Posterior vena cava (tissue), 2 donors: Measurements from ENCODE around the gene ANO8. TPM values are rescaled to one million over a fixed set of nuclear protein-coding genes. Genes with fewer than 3 reads are reported as not detected.
"Not testable (repeated sequence)": the region's sequence is repeated elsewhere in the genome, so short reads cannot be mapped to it uniquely, and the experiment has no call there.

Experiments
- DNase-seq: peaks from one replicate; pipeline ENCODE4 v3.0.0-alpha.2; 2020; ENCODE audit warnings: low spot score
- intact Hi-C, 2 donors: fragments of 100-400 bp; cut with DNase I; formaldehyde crosslinking; loops; one replicate each; pipeline versions ENCODE4 v1.14.1 to v1.14.2; 2022 to 2023
- long read RNA-seq, 2 donors: library from polyadenylated mRNA; unstranded; transcript quantifications; one replicate each; pipeline ENCODE4 v2.0.0, GENCODE V29; 2020 to 2021
- total RNA-seq, 2 donors: library from RNA; stranded (reverse); fragmentation: NEBNext Ultra II Directional; extraction: Animal tissue kit (Norgen Biotek cat#: 25700); gene quantifications; one replicate each; pipeline ENCODE4 v1.2.1, GENCODE V29; 2021
- donor health status: DM: yes; HTN: yes; CAD: no.
- donor health status: DM: yes; HTN: yes; CAD: no.

The ANO8 gene
- 10 to 100 TPM in 1 of 2 donors, 1 to 10 TPM in 1; 9.8 to 10.0 TPM for total RNA-seq
- long read RNA-seq, donor 1, partial matches to known transcripts, result 1 of 1 reads
- long read RNA-seq, donor 1, other reads (novel, unspliced or antisense), result 0 of 1 reads
- long read RNA-seq, donor 2, result 0 reads

DNA sequence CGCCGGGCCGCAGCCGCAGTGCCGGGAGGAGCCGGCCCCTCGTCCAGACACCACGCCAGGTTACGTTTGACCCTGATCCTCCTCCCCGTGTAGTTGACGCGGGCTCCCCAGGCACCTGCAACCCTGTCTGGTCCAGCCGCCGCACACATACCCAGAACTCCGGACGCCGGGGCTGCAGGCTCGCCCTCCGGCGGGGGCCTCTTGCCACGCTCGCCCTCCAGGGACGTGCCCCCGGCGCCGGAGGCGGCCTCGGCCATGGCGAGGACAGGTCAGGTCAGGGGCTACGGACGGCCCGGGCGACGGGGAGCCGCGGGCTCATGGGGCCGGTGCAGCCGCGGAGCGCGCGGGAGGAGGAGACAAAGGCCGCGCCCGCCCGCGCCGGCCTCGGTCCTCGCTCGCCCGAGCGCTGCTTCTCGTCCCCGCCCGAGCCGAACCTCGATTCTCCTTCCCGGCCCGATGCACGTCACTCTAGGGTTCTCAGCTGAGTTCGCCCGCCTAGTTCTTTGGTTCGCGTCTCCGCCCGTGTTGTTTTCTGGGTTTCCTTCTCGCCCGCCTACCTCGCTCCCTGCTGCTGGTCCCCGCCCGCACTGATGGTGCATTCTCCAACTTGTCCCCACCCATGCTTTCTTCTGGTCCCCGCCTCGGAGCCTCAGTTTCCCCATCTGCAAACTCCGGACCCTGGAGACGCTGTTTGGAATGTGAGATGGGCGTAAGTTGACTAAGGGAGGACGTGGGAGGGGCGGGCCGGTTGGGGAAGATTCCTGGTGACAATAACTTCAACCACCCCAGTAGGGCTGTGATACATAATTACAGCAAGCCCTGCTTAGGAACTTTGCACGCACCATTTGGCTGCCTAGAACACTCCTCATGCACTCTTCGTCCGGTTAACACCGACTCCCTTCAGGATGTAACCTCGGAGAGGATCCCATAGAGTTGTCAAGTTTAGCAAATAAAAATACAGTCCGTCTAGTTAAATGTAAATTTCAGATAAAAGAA is at the start of gene ANO8:
Gene ANO8 (minus strand): TSS at position 442 of the 996 bp plus-strand sequence. CDS start 185 bp downstream, at position 257.
- intact Hi-C loops, result loop anchor here in 1 of 2 donors (10.0 kb wide), 1 partner anchor 790 kb away; no protein-coding TSS in a partner anchor
- DNase-seq, result peak; percentile 98

- intact Hi-C loops, result no loop called here
- DNase-seq, result no peak
Measured at GRCh38 chr19:17380426-17381138, 45.9 kb upstream of the ANO8 start.

DNA sequence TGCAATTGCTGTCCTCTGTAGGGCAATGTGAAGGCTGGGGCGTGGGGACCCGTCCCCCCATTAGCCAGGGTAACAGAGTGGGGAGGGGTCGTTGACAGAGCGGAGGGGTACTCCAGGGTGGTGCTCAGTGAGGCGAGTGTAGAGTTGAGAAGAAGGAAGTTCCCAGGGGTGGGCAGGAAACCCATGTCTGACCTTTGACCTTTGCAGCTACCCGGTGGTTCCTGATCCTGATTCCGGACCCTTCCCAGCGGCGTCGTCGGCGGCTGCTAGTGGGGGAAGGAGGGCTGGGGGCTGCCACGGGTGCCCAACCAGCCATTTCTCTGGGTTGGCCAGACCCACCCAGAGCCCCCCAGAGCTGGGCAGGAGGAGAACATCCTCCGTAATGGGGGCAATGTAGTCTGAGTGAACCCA is 44.6 kb upstream of the ANO8 start:
- intact Hi-C loops, result no loop called here
- DNase-seq, result no peak

DNA sequence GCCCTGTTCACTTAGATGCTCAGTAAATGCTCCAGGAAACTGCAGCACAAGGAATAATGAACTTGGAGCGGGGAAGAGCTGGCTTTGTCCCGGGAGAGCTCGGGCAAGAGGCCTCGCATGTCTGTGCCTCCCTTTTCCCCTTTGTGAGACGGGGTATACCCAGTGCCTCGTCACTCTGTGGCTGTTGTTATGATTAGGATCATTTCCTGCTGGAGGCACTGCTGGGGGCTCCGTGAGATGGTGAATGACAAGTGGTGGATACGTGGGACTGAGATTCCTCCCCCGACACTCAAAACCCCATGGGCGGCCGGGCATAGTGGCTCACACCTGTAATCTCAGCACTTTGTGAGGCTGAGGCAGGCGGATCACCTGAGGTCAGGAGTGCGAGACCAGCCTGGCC is 43.6 kb upstream of the ANO8 start:
- no peak for DNase-seq
- intact Hi-C loops, result no loop called here

DNA sequence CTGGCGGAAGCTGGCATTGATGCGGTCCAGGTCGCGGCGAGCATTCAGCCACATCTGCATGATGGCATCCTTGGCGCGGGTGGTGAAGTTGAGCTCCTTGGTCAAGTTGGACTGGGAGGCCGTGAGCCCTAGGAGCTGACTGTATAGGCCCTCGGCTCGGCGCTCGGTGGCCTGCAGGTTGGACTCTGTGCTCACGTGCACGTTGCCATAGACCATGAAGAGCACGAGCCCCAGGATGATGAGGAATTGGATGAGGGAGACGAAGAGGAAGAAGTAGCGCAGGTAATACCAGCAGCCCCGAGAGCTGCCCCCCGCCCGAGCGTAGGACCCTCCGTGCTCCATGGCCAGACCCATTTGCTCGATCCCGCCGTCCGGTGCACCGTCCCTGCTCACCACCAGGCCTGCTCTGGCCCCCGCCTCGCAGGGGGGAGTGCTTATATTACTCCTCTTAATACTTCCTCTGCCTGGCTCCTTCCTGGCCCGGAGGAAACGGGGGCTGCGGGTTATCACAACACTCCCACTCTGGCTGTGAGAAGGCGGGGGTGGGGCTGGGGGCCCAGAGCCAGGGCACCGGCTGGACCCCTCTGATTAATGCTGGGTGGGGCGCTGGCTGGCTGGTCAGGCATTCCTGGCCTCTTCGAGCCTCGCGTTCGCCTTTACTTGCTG is 42.4 kb upstream of the ANO8 start, which contains the start of gene PLVAP:
Gene PLVAP (minus strand): TSS at position 408 of the 666 bp plus-strand sequence. CDS start 54 bp downstream, at position 354.
- peak; percentile 85 for DNase-seq
- intact Hi-C loops, result no loop called here

- DNase-seq, result no peak
- intact Hi-C loops, result no loop called here
Measured at GRCh38 chr19:17370026-17370587, 35.5 kb upstream of the ANO8 start.

DNA sequence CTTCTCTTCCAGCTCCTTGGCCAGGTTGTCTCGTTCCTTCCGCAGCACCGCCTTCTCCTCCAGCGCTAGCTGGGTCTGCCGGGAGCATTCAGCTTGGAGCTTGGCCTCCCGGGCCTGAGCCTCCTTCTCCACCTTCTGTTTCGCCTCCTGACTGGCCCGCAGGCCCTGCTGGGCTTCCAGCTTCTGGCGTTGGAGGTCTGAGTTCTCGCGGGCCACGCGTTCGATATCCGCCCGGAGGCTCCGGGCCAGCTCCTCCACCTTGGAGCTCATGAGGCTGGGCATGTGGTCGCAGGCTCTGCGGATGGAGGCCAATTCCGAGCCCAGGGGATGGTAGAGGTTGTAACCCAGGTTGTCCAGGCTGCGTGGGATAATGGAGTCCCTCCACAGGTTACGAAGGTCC is 30.7 kb upstream of the ANO8 start:
- DNase-seq, result no peak
- intact Hi-C loops, result no loop called here

GRCh38 chr19:17363852-17364605 is 29.4 kb upstream of the ANO8 start:
- intact Hi-C loops, DNase-seq: not testable (repeated sequence)

GRCh38 chr19:17359905-17360800 is 25.5 kb upstream of the ANO8 start:
- no peak for DNase-seq
- intact Hi-C loops, result no loop called here

DNA sequence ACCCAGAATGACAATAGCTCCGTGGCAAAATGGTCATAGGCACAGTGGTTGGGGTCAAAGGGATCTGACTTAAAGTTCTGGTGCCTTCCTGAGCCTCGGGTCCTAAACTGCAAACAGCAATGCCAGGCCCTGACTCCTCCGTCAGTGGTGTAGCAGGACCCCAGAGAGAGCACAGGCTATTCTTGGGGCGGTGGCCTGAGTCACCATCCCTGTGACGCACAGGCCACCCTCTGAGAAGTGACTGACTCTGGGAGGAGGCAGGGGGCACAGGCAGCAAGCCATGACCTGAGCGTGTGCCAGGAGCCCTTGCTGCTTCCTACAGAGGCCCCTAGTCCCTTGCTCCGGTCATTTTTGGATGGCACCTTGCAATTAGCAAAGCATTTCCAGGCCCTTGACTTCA is 23.7 kb upstream of the ANO8 start:
- intact Hi-C loops, result no loop called here
- DNase-seq, result no peak

GRCh38 chr19:17357724-17358123 is 23.1 kb upstream of the ANO8 start:
- DNase-seq, result no peak
- intact Hi-C loops, result no loop called here

DNA sequence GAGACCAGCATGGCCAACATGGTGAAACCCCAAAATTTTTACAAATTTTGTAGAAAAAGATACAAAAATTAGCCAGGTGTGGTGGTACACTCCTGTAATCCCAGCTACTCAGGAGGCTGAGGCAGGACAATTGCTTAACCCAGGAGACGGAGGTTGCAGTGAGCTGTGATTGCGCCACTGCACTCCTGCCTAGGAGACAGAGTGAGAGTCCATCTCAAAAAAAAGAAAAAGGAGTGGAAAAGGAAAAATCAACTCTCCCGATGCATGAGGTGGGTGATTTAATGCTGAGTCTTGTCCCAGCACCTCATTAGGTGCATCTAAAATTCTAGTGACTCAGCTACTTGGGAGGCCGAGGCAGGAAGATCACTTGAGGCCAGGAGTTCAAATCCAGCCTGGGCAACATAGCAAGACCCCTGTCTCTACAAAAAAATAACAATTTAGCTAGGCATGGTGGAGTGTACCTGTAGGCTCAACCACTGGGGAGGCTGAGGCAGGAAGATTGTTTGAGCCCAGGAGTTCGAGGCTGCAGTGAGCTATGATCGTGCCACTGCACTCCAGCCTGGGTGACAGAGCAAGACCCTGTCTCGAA is 22.5 kb upstream of the ANO8 start:
- DNase-seq, result no peak
- intact Hi-C loops, result no loop called here

DNA sequence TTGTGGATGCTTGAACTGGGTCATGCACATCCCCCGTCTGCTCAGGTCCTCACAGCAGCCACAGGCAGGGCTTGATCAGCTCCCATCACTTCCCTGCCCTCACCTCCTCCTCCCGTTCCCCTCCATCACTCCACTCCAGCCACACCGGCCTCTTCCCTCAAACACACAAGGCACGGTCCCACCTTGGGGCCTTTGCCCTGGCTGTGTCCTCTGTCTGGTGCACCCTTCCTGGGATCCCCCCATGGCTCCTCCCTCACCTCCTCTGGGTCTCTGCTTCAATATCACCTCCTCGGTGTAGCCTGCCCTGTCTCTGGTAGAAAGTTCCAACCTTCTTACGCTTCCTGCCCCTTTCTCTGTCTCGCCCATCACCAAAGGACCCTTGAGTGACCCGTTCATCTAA is 18.7 kb upstream of the ANO8 start:
- intact Hi-C loops, result no loop called here
- no peak for DNase-seq

GRCh38 chr19:17352608-17353280 is 18.1 kb upstream of the ANO8 start:
- no peak for DNase-seq

GRCh38 chr19:17351815-17352435 is 17.3 kb upstream of the ANO8 start:
- DNase-seq, result no peak
- intact Hi-C loops, result no loop called here

More at GRCh38 chr19:17352608-17353280, 18.1 kb upstream of the ANO8 start:
- intact Hi-C loops, result no loop called here

GRCh38 chr19:17348700-17349099 is 14.0 kb upstream of the ANO8 start:
- intact Hi-C loops, result loop anchor here (5.0 to 10.0 kb wide), 2 partner anchors 54 to 1879 kb away; no protein-coding TSS in a partner anchor
- peak; percentile 94 for DNase-seq
